Measurements from ENCODE around the gene FGF9.

Gene FGF9

DNA sequence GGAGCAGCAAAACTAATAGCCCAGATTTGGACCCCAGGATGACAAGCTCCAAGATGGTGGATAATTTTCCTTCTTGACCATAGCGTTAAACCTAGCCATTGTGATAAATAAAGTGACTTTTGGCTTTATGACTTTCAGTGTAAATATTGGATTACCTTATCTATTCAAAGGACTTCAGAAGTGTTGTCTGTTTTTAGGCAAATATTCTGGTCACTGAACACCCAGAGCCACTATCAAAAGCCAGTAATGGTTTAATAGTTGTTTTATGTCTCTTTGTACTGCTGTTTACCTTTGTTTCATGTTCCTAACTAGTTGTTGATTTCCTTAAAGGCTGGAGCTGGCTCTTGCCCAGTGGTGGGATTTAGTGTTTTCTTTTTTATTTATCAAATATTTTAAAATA is 81.6 kb downstream of the FGF9 start:
- no peak for DNase-seq (ENCODE audit: extremely low read depth in 1 of 2, low read depth in 1 of 2)

DNA sequence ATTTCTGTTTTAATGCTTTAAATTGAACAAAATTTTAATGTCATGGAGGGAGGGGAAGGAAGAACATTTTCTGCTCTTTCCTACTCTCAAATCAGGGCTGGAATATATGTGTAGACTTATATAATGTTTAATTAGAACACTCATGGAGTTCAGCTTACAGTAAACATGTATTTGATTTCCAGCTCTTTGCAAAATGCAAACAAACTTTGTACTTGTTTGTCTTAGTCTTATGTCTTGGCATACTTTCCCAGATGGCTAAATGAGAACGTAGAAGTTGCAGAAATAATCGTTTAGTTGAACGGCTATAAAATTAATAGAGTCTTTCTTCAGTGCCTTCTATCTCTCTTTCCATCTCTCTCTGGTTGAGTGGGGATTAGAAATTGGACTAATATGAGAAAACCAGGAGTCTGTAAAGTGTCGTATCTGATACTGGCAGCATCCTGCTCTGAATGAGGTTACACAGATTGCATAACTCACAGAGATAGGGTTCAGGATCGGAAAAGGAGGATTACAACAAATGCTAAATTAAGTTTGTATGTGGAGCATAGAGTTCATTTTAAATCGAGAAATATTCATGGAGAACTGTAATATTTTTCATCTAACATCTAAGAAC is 82.3 kb downstream of the FGF9 start:
- DNase-seq (ENCODE audit: extremely low read depth in 1 of 2, low read depth in 1 of 2), result no peak

Data from activated CD8-positive, alpha-beta memory T cell treated with anti-CD3 and anti-CD28 coated beads for 1 hour (primary cell).